Body of pancreas (tissue), 4 donors: Measurements from ENCODE around the gene BDKRB1.

Experiments used
- POLR2A ChIP-seq, 3 donors: fragments of 450-650 bp; IDR thresholded peaks; one replicate each; pipeline ENCODE4 v1.6.1; 2016; ENCODE audit warnings: antibody characterized with exemption in 3 of 3, mild to moderate bottlenecking in 2 of 3
- TF ChIP-seq, protein P1 (sequence below), 7 experiments: fragments of 450-650 bp in 4 of 7; fragments of 200-600 bp in 3 of 7; sonication (generic) in 3 of 7; IDR thresholded peaks; one replicate each; pipeline ENCODE4 v1.5.1; 2016 to 2019; ENCODE audit warnings: antibody characterized with exemption in 7 of 7

DNA sequence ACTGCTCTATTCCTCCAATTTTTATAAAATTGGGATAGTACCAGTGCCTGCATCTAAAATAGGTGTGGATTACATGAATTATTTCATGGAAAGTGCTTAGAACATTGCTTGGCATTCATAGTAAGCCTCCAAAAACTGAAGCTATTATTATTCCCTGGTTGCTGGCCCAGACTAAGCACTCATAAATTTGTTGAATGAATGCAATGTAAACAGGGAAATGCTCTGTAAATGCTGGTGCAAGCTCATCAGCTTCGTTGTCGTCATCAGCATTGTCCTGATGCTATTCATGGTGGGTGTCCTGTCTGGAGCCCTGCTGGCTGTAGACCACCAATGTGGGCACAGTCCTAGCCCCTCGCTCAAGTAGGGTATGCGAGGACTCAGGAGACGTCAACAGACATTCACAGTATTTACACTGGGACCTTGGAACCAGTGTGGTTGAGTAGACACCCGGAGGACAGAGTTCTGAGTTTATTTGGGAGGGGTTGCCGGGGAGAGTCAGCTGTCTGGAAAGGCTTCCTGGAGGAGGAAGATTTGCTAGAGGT lies 34.8 kb upstream of the BDKRB1 start:
- TF ChIP-seq POLR2A (IDR thresholded peaks at IDR 0.05): no peak
- TF ChIP-seq, protein P1, sequence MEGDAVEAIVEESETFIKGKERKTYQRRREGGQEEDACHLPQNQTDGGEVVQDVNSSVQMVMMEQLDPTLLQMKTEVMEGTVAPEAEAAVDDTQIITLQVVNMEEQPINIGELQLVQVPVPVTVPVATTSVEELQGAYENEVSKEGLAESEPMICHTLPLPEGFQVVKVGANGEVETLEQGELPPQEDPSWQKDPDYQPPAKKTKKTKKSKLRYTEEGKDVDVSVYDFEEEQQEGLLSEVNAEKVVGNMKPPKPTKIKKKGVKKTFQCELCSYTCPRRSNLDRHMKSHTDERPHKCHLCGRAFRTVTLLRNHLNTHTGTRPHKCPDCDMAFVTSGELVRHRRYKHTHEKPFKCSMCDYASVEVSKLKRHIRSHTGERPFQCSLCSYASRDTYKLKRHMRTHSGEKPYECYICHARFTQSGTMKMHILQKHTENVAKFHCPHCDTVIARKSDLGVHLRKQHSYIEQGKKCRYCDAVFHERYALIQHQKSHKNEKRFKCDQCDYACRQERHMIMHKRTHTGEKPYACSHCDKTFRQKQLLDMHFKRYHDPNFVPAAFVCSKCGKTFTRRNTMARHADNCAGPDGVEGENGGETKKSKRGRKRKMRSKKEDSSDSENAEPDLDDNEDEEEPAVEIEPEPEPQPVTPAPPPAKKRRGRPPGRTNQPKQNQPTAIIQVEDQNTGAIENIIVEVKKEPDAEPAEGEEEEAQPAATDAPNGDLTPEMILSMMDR (IDR thresholded peaks at IDR 0.05): no peak
